HFFc6 (cell line): ENCODE measurements around the gene THNSL1. TPM values are rescaled to one million over a fixed set of nuclear protein-coding genes. Genes with fewer than 3 reads are reported as not detected.

ENCODE experiments used
- DNase-seq: peaks from one replicate; pipeline ENCODE4 v3.0.0-alpha.2; 2018
- H3K27ac Mint-ChIP-seq: 2 replicates; pipeline ENCODE4 v1.8.0; 2020; ENCODE audit warnings: mild to moderate bottlenecking, mixed read lengths
- H3K27me3 Mint-ChIP-seq: 2 replicates; pipeline ENCODE4 v1.8.0; 2021; ENCODE audit warnings: mild to moderate bottlenecking, moderate library complexity, mixed read lengths; ENCODE audit not compliant: insufficient read depth
- H3K36me3 Mint-ChIP-seq: 2 replicates; pipeline ENCODE4 v1.8.0; 2021; ENCODE audit warnings: low read depth, mixed read lengths
- H3K4me1 Mint-ChIP-seq: 2 replicates; pipeline ENCODE4 v1.8.0; 2020; ENCODE audit warnings: low read depth, mixed read lengths
- H3K4me3 Mint-ChIP-seq: 2 replicates; pipeline ENCODE4 v1.8.0; 2020; ENCODE audit warnings: mild to moderate bottlenecking, moderate library complexity, mixed read lengths
- H3K9me3 Mint-ChIP-seq: 2 replicates; pipeline ENCODE4 v1.8.0; 2020; ENCODE audit warnings: mild to moderate bottlenecking, mixed read lengths
- CTCF ChIP-seq: fragments of 200-600 bp; sonication (generic); IDR thresholded peaks from 2 replicates; pipeline ENCODE4 v1.5.0; 2021; ENCODE audit warnings: antibody characterized with exemption, mild to moderate bottlenecking
- total RNA-seq, 6 experiments: library from RNA; stranded (reverse); fragmentation: NEBNext Ultra II Directional; extraction: Animal tissue kit (Norgen Biotek cat#: 25700); gene quantifications; 2 replicates in 1 of 6; 3 replicates in 5 of 6; pipeline ENCODE4 v1.2.3, GENCODE V29; 2021

Gene THNSL1
- total RNA-seq, 6 experiments from 2014 or later, result 2.8 to 4.4 (median 3.6) TPM

- Mint-ChIP-seq H3K27me3 (peaks cover 4% of the 10 kb centered on the region; the same call in 1 of the 2 replicates), H3K4me3 (no peak overlapping the region), H3K27ac (no peak overlapping the region), H3K36me3 (0 out of 2 replicates have a peak, but pooled peaks cover 4% of the 10 kb centered on the region), H3K9me3 (0 out of 2 replicates have a peak, but pooled peaks cover 6% of the 10 kb centered on the region), H3K4me1 (peaks cover 19% of the 10 kb centered on the region)
- no peak for DNase-seq
- TF ChIP-seq CTCF, result no peak
Observed at GRCh38 chr10:25048450-25048849, 32.0 kb downstream of the THNSL1 start.

DNA sequence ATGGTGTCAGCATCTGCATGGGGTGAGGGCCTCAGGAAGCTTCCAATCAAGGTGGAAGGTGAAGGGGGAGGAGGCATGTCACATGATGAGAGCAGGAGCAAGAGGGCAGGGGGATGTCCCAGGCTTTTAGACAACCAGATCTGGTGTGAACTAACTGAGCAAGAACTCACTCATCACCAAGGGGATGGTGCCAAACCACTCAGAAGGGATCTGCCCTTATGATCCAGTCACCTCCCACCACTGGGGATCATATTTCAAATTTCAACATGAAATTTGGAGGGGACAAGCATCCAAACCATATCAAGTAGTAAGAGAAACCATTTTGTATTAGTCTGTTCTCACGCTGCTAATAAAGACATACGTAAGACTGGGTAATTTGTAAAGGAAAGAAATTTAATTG, 33.6 kb downstream of the THNSL1 start:
- Mint-ChIP-seq H3K4me1 (peaks cover 19% of the 10 kb centered on the region), H3K36me3 (0 out of 2 replicates have a peak, but pooled peaks cover 4% of the 10 kb centered on the region), H3K27ac (no peak overlapping the region), H3K4me3 (no peak overlapping the region), H3K9me3 (0 out of 2 replicates have a peak, but pooled peaks cover 6% of the 10 kb centered on the region), H3K27me3 (no peaks in the 10 kb centered on the region; the same call in 1 of the 2 replicates)
- DNase-seq, result no peak
- TF ChIP-seq CTCF, result no peak

DNA sequence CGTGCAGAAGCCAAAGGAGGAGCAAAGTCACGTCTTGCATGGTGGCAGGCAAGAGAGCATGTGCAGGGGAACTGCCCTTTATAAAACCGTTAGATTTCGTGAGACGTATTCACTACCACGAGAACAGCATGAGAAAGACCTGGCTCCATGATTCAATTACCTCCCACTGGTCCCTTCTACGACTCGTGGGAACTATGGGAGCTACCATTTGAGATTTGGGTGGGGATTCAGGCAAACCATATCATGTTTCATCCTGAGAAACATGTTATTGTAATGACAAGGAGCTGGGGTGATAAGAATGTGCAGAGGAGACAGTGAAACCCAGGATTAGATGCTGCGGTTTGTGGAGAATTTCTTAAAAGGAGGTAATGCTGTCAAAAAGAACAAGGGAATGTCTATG, 34.0 kb downstream of the THNSL1 start:
- no peak for DNase-seq
- H3K27ac Mint-ChIP-seq, result no peak overlapping the region
- no peak overlapping the region for H3K4me3 Mint-ChIP-seq
- H3K36me3 Mint-ChIP-seq, result 0 out of 2 replicates have a peak, but pooled peaks cover 4% of the 10 kb centered on the region
- 0 out of 2 replicates have a peak, but pooled peaks cover 6% of the 10 kb centered on the region for H3K9me3 Mint-ChIP-seq
- no peaks in the 10 kb centered on the region; the same call in 1 of the 2 replicates for H3K27me3 Mint-ChIP-seq
- H3K4me1 Mint-ChIP-seq, result peaks cover 19% of the 10 kb centered on the region
- no peak for TF ChIP-seq CTCF

DNA sequence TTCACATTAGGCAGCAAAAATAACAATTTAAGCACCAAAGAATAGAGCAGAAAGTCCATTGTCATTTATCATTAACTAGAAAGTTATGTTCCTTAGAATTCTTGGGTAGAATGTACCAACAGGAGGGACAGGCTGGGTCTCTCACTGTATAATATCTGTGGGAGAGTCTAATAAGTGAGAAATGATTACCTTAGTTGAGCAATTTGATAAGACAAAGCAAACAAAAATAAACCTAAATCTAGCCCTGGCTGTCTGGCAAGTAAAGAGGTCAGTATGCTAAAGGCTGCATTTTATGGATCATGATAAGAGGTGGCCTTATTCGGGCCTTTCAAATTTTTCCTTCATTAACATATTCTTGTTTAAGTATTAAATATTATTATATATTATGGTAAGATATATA, 35.6 kb downstream of the THNSL1 start:
- peaks cover 17% of the 10 kb centered on the region for H3K4me1 Mint-ChIP-seq
- no peaks in the 10 kb centered on the region; the same call in 1 of the 2 replicates for H3K27me3 Mint-ChIP-seq
- DNase-seq, result no peak

GRCh38 chr10:25056726-25057125, 40.3 kb downstream of the THNSL1 start:
- no peaks in the 10 kb centered on the region for H3K9me3 Mint-ChIP-seq
- no peak for DNase-seq
- no peak overlapping the region for H3K27ac Mint-ChIP-seq
- H3K27me3 Mint-ChIP-seq, result no peaks in the 10 kb centered on the region; the same call in 1 of the 2 replicates
- no peak overlapping the region for H3K4me3 Mint-ChIP-seq
- peaks cover 28% of the 10 kb centered on the region for H3K4me1 Mint-ChIP-seq
- no peak for TF ChIP-seq CTCF
- no peaks in the 10 kb centered on the region for H3K36me3 Mint-ChIP-seq

More for the DNA sequence above, 35.6 kb downstream of the THNSL1 start:
- H3K4me3 Mint-ChIP-seq, result no peak overlapping the region
- H3K27ac Mint-ChIP-seq, result no peak overlapping the region
- 0 out of 2 replicates have a peak, but pooled peaks cover 6% of the 10 kb centered on the region for H3K9me3 Mint-ChIP-seq
- H3K36me3 Mint-ChIP-seq, result 0 out of 2 replicates have a peak, but pooled peaks cover 4% of the 10 kb centered on the region
- TF ChIP-seq CTCF, result no peak
